HL-60/S4 treated with retinoic acid at 250 ng/mL for 4 days and 3 days (cell line): ENCODE measurements around the gene UBXN1.

Experiments
- in situ Hi-C: fragments of 300-500 bp; cut with MboI; formaldehyde crosslinking; loops from 2 replicates; pipeline ENCODE4 v1.7.0; 2022; ENCODE audit warnings: low sequenced_read_pairs

Gene UBXN1

DNA sequence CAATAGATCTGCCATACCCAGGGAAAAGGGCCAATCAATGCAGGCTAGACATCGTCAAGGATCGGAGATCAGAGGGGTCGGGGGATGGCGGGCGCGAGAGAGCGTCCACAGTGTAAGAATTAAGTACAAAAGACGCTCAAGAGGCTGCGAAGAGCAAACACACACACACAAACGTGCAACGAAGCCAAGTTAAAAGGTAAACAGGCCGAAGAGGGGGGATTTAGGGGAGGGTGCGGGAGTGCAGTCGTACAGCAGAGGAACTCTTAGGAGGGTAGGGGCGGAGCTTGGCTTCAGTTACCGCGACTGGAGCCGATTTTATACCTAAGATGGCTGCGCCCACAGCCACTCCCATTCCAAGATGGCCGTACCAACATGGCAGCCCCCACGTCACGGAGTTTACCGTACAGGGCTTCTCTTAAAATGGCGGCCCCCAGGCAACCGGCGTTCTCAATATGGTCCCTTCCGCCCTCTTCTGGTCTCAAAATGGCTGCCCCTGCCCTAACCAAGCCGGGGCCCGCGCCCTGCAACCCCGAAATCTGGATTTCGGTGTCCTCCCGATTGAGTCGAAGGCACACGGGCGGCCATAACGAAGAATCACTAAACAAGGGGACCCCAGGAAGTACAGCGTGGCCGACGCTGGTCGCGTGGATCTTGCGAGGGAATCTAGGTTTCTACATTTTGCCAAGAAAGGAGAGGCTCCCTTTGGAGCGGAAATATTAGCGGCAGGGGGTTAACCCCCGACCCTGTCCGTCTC is 30.6 kb upstream of the UBXN1 start:
- in situ Hi-C loops, result loop anchor here (10.0 kb wide), 1 partner anchor 115 kb away; the partner anchor contains the start of gene TUT1

DNA sequence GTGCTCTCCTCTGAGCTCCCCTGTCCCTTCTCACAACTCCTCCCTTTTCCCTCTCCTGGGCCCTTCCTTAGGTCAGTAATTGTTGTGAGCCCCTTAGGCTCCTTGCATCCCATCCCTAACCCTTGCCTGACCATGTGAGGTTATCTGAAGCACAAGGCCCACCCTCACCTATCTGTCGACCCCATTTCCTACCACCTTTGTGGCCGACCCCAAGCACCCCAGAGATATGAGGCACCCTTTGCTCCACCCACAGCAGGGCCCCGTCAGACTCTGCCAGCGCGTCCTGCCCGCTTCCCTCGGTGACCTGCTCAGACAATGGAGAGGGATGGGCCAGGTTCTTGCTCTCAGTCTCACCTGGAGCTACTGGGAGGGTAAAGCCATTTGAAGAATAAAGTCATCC is 29.9 kb upstream of the UBXN1 start:
- in situ Hi-C loops, result loop anchor here (10.0 kb wide), 1 partner anchor 114 kb away; the partner anchor contains the start of gene TUT1

DNA sequence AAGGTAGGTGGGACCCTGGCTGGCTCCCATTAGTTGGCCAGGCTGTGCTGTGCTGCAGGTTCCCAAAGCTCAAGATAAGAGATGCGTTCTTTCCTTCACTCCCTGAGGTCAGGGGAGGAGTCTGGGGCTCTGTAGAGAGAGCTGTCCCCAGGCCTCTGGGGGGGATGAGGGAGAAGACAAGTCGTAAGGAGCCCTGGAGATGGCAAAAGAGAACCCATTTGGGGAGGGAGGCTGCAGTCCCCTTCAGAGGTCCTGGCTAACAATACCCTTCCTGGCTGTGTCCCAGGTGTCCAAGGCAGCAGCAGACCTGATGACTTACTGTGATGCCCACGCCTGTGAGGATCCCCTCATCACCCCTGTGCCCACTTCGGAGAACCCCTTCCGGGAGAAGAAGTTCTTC is 29.5 kb upstream of the UBXN1 start:
- in situ Hi-C loops, result loop anchor here (10.0 kb wide), 1 partner anchor 114 kb away; the partner anchor contains the start of gene TUT1

DNA sequence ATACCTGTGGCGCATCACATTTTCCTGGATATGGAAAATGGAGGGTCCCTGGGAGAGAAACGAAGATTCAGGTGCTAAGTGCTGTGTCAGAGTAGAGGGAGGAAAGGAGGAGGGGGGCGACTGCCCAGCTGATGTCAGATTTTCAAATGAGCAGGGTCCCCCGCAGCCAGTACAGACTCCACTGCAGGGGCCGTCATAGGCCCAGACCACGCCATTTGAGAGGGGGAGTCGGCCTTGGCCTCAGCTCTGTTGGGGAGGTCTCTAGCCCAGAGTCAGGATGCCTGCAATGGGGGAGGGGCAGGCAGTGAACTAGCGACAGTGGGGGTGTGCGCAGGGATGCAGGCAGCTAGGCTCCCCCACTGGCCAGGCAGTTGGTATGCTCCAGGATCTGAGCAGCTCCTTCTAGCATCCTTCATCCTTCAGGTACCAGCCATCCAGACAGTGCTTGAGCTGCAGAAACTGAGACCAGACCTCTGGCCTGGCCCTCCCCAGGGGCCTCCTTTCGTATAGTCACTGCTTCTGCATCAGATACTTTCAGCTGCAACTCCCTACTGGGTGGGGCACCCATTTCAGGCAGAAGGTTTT is 28.5 kb upstream of the UBXN1 start, which contains the start of the genes BSCL2 and GNG3:
Gene BSCL2, minus strand, starts transcription at position 148 of the 585 bp plus-strand sequence. CDS start 229 bp downstream, outside the sequence.
Gene GNG3, plus strand, starts transcription at position 400 of the 585 bp plus-strand sequence. CDS start 620 bp downstream, outside the sequence.
- in situ Hi-C loops, result loop anchor here (10.0 kb wide), 1 partner anchor 113 kb away; the partner anchor contains the start of gene TUT1

DNA sequence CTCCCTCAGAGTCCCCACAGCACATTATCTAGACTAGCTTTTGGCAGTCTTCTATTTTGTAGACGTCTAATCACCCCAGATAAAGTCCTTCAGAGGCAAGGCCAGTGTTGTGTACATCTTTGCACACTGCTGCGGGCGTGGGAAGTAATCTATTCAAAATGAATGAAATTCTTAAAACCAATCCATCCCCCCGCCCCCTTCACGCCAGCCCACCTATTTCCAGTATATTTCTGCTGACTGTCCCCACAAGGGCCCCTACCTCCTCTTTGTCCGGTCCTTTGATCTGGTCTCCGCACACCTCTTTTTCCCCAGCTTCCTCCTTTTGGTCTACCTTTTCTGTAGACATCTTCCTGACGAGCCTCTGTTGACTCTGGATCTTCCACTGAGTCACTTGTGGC is 28.0 kb upstream of the UBXN1 start:
- in situ Hi-C loops, result loop anchor here (10.0 kb wide), 1 partner anchor 112 kb away; the partner anchor contains the start of gene TUT1

DNA sequence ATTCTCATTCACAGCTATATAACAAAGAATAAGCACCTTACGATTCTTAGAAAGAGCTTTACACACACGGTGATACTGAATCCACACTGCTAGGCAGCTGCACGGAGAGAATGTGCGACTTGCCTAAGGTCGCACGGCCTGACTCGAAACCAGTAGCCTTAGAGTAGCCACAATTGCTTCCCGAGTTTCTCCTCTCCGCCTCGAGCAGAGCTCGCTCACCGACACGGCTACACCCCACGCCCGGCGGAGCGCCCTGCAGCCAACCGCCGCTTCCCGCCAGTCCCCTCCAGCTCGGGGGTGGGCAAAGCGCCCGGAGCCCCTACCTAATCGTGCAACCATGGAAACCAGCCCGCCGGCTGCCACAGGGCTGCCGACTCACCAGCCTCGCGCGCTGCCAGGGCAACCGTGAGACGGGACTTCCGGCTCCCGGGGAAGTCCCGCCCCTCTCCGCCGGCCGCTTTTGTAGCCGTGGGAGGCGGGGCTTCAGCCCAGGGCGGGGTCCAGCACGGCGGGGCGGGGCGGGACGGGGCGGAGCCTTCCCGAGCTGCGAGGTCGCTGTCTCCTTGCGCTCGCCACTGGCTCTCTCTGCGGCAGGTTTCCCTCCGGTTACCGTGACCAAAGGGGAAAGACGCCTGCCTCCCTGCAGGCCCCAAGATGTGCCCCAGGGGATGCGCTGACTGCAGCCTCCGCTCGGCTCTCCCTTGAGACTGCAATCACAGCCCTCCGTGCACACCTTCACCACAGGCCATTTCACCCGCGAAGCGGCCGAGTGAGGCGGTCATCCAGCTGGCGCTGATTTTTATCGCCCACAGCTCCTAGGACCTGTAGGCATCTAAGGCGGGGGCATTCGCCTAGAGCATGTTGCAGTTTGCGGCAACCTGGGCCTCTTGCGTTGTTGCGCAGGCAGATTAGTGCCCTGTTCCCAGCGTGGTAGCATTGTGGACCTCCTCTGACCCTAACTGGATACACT is 27.3 kb upstream of the UBXN1 start:
- in situ Hi-C loops, result loop anchor here (10.0 kb wide), 1 partner anchor 111 kb away; the partner anchor contains the start of gene TUT1

DNA sequence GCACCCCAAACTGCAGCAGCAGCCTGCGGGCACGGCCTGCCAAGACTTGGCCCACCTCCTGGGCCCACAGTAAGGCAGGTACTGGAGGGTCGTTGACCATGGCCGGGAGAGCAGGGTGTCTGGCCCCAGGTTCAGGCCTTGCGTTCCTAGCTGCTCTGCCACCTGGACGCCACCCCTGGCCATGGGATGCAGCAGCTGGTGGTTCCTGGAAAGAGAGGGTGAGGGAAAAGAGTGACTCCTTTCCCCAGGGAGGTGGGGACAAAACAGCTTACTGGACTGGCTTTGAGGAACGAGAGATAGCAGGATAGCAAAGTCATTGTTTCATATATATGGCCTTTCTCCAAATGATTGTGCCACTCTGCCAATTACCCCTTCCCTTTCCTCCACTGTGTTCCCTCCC is 26.5 kb upstream of the UBXN1 start:
- in situ Hi-C loops, result loop anchor here (10.0 kb wide), 1 partner anchor 111 kb away; the partner anchor contains the start of gene TUT1

DNA sequence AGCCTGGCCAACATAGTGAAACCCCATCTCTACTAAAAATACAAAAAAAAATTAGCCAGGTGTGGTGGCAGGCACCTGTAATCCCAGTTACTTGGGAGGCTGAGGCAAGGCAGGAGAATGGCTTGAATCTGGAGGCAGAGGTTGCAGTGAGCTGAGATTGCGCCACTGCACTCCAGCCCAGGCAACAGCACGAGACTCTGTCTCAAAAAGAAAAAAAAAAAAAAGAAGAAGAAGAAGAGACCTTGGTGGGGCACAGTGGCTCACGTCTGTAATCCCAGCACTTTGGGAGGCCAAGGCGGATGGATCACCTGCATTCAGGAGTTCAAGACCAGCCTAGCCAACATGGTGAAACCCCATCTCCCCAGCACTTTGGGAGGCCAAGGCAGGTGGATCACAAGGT is 25.0 kb upstream of the UBXN1 start:
- in situ Hi-C loops, result loop anchor here (10.0 kb wide), 1 partner anchor 109 kb away; the partner anchor contains the start of gene TUT1

DNA sequence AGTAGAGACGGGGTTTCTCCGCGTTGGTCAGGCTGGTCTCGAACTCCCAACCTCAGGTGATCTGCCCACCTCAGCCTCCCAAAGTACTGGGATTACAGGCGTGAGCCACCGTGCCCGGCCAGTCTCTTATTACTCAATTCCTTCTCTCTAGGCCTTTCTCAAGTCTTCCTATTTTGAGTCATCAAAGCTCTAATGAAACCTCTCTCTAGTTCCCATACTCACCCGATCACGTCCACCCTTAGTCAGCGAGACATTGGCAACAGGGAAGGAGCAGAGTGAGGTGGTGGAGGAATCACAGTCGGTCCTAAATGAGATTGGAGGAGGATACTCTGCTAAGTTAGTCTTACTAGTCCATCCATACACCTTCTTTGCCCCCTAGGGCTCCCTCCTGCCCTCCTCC is 23.4 kb upstream of the UBXN1 start:
- in situ Hi-C loops, result loop anchor here (10.0 kb wide), 1 partner anchor 107 kb away; the partner anchor contains the start of gene TUT1

DNA sequence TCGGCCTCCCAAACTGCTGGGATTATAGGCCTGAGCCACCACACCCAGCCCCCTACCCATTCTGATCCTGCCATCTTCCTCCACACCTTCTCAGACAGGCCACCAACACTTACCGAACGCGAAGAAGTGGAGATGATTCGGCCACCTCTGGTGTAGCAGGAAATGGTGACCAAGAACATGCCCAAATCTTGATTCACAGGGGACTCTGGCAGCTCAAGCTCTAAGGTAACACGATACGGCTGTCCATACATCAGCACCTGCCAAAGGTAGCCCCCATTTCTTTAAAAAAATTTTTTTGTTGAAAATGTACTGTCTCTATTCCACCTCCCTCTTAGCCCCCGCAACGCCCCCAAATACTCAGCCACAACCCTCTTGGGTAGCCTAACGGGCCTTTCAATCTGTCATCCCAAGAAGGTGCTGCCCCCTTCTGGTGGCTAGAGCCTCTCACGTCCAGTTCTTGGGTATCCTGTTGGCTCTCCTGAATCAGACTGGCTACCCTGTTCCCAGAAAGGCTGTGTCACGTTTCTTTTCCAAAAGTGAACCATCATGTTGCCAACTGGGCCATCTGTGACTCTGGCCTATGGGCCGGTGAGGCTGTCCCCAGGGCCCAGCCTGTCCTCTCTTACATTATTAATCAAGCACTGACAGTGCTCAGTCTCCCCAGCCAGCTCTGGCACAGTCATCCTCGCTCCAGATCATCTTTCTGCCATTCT is 15.7 kb upstream of the UBXN1 start:
- in situ Hi-C loops, result loop anchor here (10.0 kb wide), 1 partner anchor 280 kb away; the partner anchor contains the start of gene SCGB1A1

DNA sequence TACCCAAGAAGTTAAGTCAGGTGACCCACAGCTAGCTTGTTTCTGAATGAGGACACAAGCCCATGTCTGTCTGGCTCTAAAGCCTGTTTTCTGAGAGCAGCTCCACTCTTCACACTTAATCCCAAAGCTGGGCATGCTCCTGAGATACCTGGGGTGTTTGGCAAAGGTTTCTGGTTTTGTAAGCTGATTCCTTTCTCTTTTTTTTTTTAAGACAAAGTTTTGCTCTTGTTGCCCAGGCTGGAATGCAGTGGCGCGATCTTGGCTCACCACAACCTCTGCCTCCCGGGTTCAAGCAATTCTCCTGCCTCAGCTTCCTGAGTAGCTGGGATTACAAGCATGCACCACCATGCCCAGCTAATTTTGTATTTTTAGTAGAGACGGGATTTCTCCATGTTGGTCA is 14.8 kb upstream of the UBXN1 start:
- in situ Hi-C loops, result loop anchor here (10.0 kb wide), 1 partner anchor 279 kb away; the partner anchor contains the start of gene SCGB1A1

DNA sequence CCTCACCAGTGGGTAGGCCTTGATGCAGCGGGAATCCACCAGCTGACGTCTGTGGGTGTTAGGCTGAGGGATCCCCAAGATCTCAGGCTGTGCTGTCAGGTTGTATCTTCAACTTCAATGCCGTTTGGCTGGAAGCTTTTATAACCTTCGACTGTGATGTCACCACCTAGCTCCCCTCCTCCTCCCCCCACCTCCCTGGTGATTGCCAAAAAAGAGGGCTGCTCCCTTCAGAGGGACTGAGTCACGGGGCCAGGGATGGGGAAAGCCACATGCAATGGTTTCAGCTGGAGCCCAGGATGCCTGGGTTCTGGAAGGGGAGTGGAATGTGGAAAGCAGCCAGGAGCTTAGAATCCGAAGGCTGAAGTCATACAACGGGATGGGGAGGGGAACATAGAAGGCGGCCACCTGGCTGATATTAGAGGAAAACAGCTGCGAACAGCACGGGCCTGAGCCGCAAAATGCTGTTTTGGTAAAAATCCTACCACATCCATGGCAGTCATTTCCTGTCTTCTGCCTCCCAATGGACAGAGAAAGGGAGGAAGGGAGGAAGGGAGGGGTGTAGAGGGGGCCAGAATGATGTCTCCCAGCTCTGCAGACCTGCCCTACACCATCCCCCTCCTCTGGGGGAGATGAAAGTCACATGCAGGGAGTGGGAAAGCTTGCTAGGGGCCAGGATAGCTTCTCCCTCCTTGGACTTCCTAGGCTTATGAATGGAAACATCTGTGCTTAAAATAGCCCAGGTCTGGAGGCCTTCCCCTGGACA is 10.7 kb upstream of the UBXN1 start, which contains the start of gene LRRN4CL:
Gene LRRN4CL, minus strand, starts transcription at position 110 of the 763 bp plus-strand sequence. CDS start 1,022 bp downstream, outside the sequence.
- in situ Hi-C loops, result loop anchor here (10.0 kb wide), 1 partner anchor 275 kb away; the partner anchor contains the start of gene SCGB1A1

DNA sequence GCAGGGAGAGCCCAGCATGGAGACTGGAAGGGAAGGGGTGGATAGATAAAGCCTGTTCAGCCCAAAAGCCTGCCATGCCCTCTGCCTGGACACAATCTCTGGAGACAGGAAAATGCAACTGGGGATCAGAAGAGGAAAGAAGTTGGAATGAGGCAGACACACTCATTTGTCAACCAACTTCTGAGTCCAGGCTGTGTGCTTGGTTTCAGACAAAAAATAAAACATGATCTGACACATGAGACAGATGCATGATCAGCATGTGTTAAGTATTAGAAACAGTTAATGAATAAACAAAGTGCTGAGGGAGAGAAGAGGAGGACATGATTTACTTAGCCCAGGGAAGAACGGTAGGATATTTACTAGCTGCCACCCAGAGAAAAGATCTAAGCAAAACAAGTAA is 9.6 kb upstream of the UBXN1 start:
- in situ Hi-C loops, result no loop called here

DNA sequence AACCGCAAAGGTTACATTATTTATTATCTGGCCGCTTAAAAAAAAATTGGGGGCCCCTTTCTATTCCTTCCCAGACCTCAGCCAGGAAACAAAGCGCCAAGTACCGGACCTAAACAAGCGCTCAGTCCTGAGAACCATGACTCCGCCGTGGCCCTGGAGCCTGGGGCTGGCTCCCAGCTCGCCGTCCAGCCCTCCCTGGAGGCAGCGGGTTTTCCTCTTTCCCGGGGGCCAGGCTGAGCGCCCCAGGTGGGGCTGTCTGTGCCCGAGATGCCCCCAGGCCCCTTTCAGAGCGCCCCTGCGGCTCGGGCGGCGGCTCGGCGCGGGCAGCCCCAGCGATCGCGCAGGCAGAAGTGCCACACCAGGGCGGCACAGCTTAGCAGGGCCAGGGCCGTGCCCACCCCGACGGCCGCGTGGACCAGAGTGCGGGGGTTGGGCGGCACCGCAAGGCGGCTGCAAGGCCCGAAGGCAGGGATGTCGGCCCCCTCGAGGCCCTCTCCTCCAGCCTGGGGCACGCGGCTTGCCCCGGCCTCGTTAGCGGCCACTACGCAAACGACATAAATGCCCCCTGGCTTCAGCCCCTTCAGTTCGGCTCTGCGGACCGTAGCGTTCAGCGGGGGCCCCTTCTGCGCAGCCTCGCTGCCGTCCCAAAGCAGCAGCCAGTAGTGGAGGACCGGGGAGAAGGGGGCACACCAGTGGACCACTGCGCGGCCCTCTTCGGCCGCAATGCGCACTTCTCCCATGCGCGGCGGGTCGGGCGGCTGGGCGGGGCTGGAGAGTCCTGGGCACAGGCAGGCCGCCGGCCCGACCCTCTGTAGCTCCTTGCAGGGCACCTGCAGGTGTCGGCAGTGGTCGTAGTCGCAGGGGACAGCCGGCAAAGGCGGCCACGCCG is 8.9 kb upstream of the UBXN1 start:
- in situ Hi-C loops, result no loop called here

DNA sequence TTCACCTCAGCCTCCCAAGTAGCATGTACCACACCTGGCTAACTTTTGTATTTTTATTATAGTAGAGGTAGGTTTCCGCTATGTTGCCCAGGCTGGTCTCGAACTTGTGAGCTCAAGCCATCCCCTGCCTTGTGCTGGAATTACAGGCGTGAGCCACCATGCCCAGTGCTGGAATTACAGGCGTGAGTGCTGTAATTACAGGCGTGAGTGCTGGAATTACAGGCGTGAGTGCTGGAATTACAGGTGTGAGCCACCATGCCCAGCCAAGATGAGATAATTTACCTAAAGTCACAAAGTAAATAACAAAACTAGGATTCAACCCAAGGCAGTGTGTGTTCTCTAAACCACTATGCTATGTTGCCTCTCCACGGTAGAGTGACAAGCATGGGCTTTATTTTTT is 3.6 kb upstream of the UBXN1 start:
- in situ Hi-C loops, result no loop called here

DNA sequence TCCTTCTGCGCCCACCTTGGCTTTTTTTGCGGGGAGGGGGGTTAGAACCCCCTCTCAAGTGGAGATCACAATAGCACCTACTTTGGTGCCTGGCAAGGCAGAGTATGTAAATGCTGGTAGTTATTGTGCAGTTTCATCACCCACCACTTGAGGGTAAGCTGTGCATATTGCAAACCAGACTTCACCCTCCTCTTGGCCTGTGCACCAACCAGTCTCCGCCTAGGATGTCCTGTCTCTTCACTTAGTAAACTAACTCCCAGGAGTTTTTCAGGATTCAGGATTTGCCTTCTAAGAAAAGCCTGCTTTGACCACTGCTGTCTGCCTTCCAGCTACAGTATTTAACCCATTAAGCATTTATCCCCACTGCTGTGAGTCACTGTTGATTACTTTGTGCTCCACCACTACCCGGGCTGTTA is 2.0 kb upstream of the UBXN1 start:
- in situ Hi-C loops, result no loop called here

DNA sequence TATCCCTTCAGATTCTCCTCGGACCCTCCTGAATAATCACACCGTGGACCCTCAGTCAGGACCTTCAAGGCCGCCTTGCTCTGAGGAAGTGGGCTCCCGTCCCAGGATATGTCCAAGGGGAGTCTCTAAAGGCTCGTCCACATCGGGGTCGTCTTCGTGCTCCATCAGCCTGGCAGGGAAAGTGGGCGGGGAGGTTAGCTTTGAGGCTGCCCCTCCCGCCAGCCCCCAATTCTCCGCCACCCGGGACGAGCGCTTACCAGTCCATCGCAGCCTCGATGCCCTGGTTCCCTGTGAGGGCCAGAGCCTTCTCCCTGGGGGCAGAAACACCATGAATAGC is 472 bp downstream of the UBXN1 start:
- in situ Hi-C loops, result no loop called here

DNA sequence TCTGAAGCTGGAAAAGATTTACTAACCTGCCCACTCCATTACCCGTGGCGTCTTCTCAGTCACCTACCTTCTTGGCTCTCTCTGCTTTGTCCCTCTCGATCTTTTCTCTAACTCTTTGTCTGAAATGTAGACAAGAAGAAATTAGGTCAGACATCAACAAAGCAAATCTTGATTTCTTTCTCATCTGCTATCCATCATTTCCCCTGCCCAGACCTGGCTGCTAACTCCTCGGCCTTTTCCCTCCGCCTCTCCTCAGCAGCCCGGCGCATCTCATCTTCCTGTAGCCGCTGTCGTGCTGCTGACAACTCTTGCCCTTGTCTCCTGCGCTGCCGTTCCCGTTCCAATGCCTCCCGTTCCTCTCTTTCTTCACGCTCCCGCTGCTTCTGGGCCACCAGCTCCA is 1.2 kb downstream of the UBXN1 start:
- in situ Hi-C loops, result no loop called here
